Coronary artery (tissue), 2 donors: ENCODE measurements around the gene TMC6.

Experiments
- DNase-seq: peaks from one replicate; pipeline ENCODE4 v3.0.0-alpha.2; 2017; ENCODE audit warnings: low spot score
- H3K27ac ChIP-seq, 2 donors: fragments of 200-600 bp; sonication (generic); one replicate each; pipeline ENCODE4 v1.5.1; 2016 to 2019
- H3K4me3 ChIP-seq: fragments of 200-600 bp; sonication (generic); 2 replicates; pipeline ENCODE4 v1.5.1; 2016; ENCODE audit warnings: mild to moderate bottlenecking, moderate library complexity
- TF ChIP-seq, protein P1 (sequence below): fragments of 200-600 bp; sonication (generic); IDR thresholded peaks from one replicate; pipeline ENCODE4 v1.5.1; 2019; ENCODE audit warnings: antibody characterized with exemption

Gene TMC6

DNA sequence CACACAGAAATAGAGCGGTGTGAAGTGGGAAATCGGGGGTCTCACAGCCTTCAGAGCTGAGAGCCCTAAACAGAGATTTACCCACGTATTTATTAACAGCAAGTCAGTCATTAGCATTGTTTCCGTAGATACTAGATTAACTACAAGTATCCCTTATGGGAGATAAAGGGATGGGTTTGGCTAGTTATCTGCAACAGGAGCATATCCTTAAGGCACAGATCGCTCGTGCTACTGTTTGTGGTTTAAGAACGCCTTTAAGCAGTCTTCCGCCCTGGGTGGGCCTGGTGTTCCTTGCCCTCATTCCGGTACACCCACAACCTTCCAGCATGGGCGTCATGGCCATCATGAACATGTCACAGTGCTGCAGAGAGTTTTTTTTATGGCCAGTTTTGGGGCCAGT, 27.0 kb downstream of the TMC6 start:
- no peak overlapping the region for H3K27ac ChIP-seq

DNA sequence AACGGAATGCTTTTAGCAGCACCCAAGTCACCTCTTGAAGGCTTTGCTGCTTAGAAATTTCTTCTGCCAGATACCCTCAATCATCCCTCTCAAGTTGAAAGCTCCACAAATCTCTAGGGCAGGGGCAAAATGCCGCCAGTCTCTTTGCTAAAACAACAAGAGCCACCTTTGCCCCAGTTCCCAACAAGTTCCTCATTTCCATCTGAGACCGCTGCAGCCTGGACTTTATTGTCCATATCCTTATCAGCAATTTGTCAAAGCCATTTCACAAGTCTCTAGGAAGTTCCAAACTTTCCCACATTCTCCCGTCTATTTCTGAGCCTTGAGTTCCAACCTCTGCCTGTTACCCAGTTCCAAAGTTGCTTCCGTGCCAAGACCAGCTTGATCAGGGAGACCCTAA, 27.4 kb downstream of the TMC6 start:
- TF ChIP-seq, protein P1, sequence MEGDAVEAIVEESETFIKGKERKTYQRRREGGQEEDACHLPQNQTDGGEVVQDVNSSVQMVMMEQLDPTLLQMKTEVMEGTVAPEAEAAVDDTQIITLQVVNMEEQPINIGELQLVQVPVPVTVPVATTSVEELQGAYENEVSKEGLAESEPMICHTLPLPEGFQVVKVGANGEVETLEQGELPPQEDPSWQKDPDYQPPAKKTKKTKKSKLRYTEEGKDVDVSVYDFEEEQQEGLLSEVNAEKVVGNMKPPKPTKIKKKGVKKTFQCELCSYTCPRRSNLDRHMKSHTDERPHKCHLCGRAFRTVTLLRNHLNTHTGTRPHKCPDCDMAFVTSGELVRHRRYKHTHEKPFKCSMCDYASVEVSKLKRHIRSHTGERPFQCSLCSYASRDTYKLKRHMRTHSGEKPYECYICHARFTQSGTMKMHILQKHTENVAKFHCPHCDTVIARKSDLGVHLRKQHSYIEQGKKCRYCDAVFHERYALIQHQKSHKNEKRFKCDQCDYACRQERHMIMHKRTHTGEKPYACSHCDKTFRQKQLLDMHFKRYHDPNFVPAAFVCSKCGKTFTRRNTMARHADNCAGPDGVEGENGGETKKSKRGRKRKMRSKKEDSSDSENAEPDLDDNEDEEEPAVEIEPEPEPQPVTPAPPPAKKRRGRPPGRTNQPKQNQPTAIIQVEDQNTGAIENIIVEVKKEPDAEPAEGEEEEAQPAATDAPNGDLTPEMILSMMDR = no peak
- no peak for DNase-seq
- Histone ChIP-seq H3K4me3 (no peak overlapping the region), H3K27ac (no peak overlapping the region)

More for the DNA sequence above, 27.0 kb downstream of the TMC6 start:
- no peak overlapping the region for H3K4me3 ChIP-seq
- TF ChIP-seq, protein P1 = no peak
- DNase-seq = no peak

DNA sequence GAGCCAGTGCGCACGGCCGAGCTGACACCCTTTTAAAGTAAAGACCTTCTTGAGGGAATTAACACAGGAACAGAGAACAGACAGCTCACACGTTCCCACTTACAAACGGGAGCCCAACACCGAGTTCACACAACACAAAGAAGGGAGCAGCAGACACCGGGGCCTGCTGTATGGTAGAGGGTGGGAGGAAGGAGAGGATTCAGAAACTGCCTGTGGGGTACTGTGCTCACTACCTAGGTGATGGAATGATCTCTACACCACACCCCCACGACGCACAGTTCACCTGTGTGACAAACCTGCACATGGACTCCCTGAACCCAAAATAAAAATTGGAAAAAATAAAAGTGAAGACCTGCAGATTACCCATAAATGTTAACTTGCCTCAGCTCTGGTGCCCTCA, 32.5 kb downstream of the TMC6 start:
- Histone ChIP-seq H3K4me3 (no peak overlapping the region), H3K27ac (no peak overlapping the region)
- no peak for DNase-seq
- TF ChIP-seq, protein P1 = no peak

DNA sequence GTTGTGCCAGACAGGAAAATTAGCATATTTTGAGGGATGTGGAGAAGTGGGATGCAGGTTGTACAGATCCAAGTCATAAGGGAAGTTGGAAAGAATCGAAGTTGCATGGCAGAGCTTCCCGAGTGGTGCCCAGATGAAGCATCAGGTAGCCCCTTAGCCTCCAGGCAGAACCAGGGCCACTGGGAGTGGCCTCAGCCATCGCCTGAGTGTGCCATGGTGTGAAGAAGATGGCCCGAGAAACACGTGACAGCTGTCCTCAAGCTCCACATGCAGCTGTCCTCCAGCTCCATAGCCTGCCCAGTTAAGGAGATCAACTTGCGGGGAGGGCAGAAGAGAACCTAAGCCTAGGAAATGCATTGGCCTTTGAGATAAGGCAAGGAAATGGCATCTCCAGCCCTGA, 33.5 kb downstream of the TMC6 start:
- DNase-seq = no peak
- Histone ChIP-seq H3K27ac (no peak overlapping the region), H3K4me3 (no peak overlapping the region)
- TF ChIP-seq, protein P1 = no peak

DNA sequence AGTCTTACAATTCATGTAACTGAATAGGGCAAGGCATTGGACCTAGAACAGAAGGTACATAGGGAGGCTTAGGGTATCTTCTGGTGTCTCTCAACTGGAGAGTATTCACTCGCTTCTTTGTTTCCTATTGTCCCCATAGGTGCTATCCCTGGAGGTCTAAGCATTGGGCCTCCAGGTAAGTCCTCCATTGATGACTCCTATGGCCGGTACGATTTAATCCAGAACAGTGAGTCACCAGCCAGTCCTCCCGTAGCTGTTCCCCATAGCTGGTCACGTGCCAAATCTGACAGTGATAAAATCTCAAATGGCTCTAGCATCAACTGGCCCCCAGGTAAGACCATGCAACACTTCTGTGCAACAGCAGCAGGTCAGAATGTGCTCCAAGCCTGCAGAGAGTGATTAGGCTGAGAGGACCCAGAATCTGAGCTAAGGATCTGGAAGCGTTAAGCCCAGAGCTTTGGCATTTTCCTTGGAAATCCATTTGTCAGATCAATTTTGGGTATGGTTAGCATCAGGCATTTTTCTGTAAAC, 35.7 kb downstream of the TMC6 start:
- TF ChIP-seq, protein P1 = no peak
- no peak overlapping the region for H3K4me3 ChIP-seq
- no peak overlapping the region for H3K27ac ChIP-seq
- no peak for DNase-seq

DNA sequence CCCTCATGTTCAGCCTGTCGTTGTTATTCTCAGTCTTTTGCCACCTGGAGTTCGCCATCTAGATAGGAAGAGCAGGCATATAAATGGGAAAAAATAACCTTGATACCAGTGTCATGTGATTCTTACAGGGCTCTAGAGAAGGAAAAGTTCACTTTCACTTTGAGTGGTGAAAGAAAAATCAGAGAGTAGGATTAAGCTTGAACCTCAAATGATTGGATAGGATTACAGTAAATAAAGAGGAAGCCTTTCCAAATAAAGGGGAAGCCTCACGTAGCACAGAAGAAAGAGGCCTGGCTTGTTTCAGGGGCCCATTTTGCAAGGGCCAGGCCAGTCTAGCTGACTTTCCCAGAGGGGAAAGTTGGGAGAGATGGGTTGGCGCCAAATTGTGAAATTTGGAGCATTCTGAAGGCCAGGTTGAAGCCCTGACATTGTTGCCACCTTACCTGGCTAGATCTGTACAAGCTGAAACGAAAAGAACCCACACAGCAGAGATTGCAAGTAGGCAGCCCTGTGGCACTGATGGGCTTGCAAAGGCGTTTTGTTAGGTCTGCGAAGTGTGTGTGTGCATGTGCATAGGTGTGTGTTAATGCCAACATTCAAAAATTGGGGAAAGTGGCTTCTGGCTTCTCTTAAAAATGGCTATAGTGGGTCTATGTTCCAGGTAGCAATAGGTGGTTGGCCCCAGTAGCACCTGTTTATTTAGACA, 38.8 kb downstream of the TMC6 start:
- no peak for DNase-seq
- H3K27ac ChIP-seq = no peak overlapping the region
- H3K4me3 ChIP-seq = no peak overlapping the region
- TF ChIP-seq, protein P1 = no peak

DNA sequence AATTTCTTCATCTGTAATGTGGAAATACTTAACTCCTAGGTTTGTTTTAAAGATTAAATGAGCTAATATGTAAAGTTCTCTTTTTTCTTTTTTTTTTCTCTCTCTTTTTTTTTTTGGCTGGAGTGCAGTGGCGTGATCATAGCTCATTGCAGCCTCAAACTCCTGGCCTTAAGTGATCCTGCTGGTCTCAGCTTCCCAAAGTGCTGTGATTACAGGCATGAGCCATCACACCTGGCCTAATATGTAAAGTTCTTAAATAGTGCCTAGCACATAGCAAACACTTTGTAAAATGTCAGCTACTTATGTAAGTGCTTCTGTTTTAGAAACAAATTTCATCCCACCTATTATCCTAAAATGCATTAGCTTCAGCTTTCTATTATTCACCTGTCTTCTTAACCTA, 40.0 kb downstream of the TMC6 start:
- Histone ChIP-seq H3K27ac (no peak overlapping the region), H3K4me3 (no peak overlapping the region)
- no peak for DNase-seq
- TF ChIP-seq, protein P1 = no peak
